ENCODE results near the gene CNTNAP2. TPM values are rescaled to one million over a fixed set of nuclear protein-coding genes. Genes with fewer than 3 reads are reported as not detected.

The CNTNAP2 gene
- total RNA-seq, 2 experiments from 2014 or later: not detected

DNA sequence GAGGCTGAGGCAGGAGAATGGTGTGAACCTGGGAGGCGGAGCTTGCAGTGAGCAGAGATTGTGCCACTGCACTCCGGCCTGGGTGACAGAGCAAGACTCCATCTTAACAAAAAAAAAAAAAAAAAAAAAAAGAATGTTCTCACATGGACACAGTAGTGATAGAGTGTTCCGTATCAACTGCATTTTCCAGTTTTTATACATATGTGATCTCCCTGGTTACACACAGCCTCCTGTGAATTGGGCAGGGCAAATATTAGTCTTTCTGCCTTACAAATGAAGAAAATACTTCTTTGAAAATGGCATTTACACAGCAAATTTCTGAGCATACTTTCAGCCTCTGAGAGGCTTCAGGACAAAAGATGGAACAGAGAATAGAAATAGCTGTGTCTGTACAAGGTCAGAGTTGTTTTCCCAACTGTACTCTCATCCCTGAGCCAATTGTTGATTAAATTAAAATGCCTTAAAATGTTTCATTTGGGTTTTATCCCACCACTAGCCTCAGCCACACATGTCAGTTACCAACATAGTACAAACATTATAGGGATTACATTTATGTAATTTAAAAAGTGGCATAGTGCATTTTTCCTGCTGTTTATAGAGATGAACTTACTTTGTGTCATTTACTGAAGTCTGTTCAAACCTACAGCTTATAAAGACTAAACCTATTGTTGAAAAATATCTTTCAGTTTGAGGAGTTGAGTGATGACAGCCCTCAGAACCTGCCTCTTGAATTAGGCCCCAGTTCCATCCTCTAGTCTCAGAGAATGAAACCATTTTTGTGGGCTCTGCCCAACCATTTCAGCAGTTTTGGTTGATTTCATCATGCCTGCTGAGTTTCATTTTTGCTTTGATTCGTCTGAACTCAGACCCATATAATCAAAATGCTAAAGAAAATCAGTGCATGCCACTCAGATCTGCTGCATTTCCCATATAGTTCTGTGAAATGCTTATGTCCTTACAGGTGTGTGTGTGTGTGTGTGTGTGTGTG, 1864.5 kb downstream of the CNTNAP2 start:
- Mint-ChIP-seq H3K4me1 (ENCODE audit: low read depth) (no peaks in the 10 kb centered on the region), H3K27me3 (peaks cover 8% of the 10 kb centered on the region), H3K9me3 (peaks cover 3% of the 10 kb centered on the region), H3K36me3 (ENCODE audit: low read depth) (no peaks in the 10 kb centered on the region), H3K4me3 (no peak overlapping the region), H3K27ac (no peak overlapping the region)
- ChIA-PET POLR2A (no interaction called here), CTCF (no interaction called here)
- no peaks in the 10 kb centered on the region for H3K9me3 ChIP-seq (ENCODE audit: control insufficient read depth in 1 of 2, insufficient read depth in 1 of 2, low read length in 2 of 2)
- H3K27ac ChIP-seq (ENCODE audit: low read depth in 1 of 2, low read length in 2 of 2): no peak overlapping the region
- no peaks in the 10 kb centered on the region for H3K36me3 ChIP-seq (ENCODE audit: insufficient read depth, low read length)
- ATAC-seq (ENCODE audit: poor library complexity) (no peak), DNase-seq (no peak)
- no peak overlapping the region for H3K4me3 ChIP-seq (ENCODE audit: low read length)
- H3K4me1 ChIP-seq (ENCODE audit: insufficient read depth, low read length): no peaks in the 10 kb centered on the region
- intact Hi-C loops (cut with DNase I, micrococcal nuclease): no loop called here
- H3K27me3 ChIP-seq (ENCODE audit: control insufficient read depth in 1 of 2, insufficient read depth in 2 of 2, low read length in 2 of 2): no peaks in the 10 kb centered on the region
- TF ChIP-seq, protein P1, sequence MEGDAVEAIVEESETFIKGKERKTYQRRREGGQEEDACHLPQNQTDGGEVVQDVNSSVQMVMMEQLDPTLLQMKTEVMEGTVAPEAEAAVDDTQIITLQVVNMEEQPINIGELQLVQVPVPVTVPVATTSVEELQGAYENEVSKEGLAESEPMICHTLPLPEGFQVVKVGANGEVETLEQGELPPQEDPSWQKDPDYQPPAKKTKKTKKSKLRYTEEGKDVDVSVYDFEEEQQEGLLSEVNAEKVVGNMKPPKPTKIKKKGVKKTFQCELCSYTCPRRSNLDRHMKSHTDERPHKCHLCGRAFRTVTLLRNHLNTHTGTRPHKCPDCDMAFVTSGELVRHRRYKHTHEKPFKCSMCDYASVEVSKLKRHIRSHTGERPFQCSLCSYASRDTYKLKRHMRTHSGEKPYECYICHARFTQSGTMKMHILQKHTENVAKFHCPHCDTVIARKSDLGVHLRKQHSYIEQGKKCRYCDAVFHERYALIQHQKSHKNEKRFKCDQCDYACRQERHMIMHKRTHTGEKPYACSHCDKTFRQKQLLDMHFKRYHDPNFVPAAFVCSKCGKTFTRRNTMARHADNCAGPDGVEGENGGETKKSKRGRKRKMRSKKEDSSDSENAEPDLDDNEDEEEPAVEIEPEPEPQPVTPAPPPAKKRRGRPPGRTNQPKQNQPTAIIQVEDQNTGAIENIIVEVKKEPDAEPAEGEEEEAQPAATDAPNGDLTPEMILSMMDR (IDR thresholded peaks at IDR 0.05): no peak

DNA sequence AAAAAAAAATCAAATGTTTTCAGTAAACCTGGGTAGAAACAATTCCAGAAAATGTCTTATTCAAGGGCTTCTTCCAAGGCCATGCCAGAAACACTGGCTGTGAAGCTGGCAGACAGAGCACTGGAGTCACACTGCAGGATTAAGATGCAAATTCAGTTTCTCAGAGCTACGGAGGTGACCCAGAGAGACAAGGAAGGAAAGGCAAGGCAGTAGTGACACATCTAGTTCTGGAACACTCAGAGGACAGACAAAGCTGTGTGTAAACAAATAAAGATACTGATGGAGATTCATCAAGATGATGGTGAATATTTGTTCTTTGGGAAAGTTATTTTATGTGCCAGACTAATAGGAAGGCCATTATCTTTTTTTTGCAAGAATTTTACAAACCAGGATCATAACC, 1865.7 kb downstream of the CNTNAP2 start:
- Mint-ChIP-seq H3K9me3 (peaks cover 3% of the 10 kb centered on the region), H3K36me3 (ENCODE audit: low read depth) (no peaks in the 10 kb centered on the region), H3K4me3 (no peak overlapping the region), H3K4me1 (ENCODE audit: low read depth) (no peaks in the 10 kb centered on the region), H3K27me3 (peaks cover 8% of the 10 kb centered on the region), H3K27ac (no peak overlapping the region)
- POLR2A ChIA-PET: no interaction called here
- CTCF ChIA-PET: no interaction called here
- TF ChIP-seq, protein P1 (IDR thresholded peaks at IDR 0.05): no peak
- DNase-seq: no peak
- Histone ChIP-seq H3K36me3 (ENCODE audit: insufficient read depth, low read length) (no peaks in the 10 kb centered on the region), H3K27ac (ENCODE audit: low read depth in 1 of 2, low read length in 2 of 2) (no peak overlapping the region), H3K27me3 (ENCODE audit: control insufficient read depth in 1 of 2, insufficient read depth in 2 of 2, low read length in 2 of 2) (no peaks in the 10 kb centered on the region), H3K4me1 (ENCODE audit: insufficient read depth, low read length) (no peaks in the 10 kb centered on the region), H3K4me3 (ENCODE audit: low read length) (no peak overlapping the region), H3K9me3 (ENCODE audit: control insufficient read depth in 1 of 2, insufficient read depth in 1 of 2, low read length in 2 of 2) (no peaks in the 10 kb centered on the region)
- no peak for ATAC-seq (ENCODE audit: poor library complexity)
- intact Hi-C loops (cut with DNase I, micrococcal nuclease): no loop called here

DNA sequence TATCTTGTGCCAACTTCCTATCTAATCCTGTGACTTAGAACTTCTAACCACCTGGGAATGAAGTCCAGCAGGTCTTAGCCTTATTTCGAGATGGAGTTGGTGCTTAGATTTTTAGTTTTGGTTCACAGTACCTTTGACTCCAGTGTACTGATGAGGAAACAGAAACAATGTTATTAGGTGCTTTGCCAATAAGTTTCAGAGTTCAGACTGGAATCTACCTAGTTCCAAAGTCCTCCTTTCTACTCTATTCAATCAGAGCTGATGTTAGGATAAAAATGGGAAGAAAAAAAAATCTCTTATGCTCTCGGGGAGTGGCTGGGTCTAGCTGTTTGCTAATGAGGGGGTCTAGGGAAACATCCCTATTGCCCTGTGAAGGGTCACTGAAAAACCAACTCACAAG, 1867.7 kb downstream of the CNTNAP2 start:
- DNase-seq: no peak
- no peak overlapping the region for H3K27ac Mint-ChIP-seq
- Histone ChIP-seq H3K9me3 (ENCODE audit: control insufficient read depth in 1 of 2, insufficient read depth in 1 of 2, low read length in 2 of 2) (no peaks in the 10 kb centered on the region), H3K4me3 (ENCODE audit: low read length) (no peak overlapping the region), H3K36me3 (ENCODE audit: insufficient read depth, low read length) (no peaks in the 10 kb centered on the region), H3K4me1 (ENCODE audit: insufficient read depth, low read length) (no peaks in the 10 kb centered on the region), H3K27me3 (ENCODE audit: control insufficient read depth in 1 of 2, insufficient read depth in 2 of 2, low read length in 2 of 2) (no peaks in the 10 kb centered on the region), H3K27ac (ENCODE audit: low read depth in 1 of 2, low read length in 2 of 2) (no peak overlapping the region)
- H3K36me3 Mint-ChIP-seq (ENCODE audit: low read depth): no peaks in the 10 kb centered on the region
- ChIA-PET CTCF (no interaction called here), POLR2A (no interaction called here)
- no peaks in the 10 kb centered on the region for H3K4me1 Mint-ChIP-seq (ENCODE audit: low read depth)
- TF ChIP-seq, protein P1 (IDR thresholded peaks at IDR 0.05): no peak
- peaks cover 3% of the 10 kb centered on the region for H3K9me3 Mint-ChIP-seq
- H3K27me3 Mint-ChIP-seq: no peaks in the 10 kb centered on the region
- no peak overlapping the region for H3K4me3 Mint-ChIP-seq
- intact Hi-C loops (cut with DNase I, micrococcal nuclease): no loop called here
- ATAC-seq (ENCODE audit: poor library complexity): no peak

All from CD4-positive, alpha-beta T cell (primary cell).